WTC11 (cell line): ENCODE results near the gene UBE2N. TPM values are rescaled to one million over a fixed set of nuclear protein-coding genes. Genes with fewer than 3 reads are reported as not detected.

Experiments used
- ATAC-seq: fragments of 200-7000 bp; cut with Tn5 transposase; 2 replicates; pipeline ENCODE4 v1.10.0; 2021; ENCODE audit warnings: mild to moderate bottlenecking, moderate library complexity
- CTCF ChIA-PET: fragments of 300-600 bp; sonication (Branson Sonifier 250); formaldehyde crosslinking; loops from one replicate; lab custom pipeline; 2021; ENCODE audit warnings: antibody characterized with exemption; lab: Charles Lee
- POLR2A ChIA-PET: fragments of 350-600 bp; sonication (Branson Sonifier 250); formaldehyde crosslinking; loops from one replicate; lab custom pipeline; 2021; ENCODE audit warnings: antibody characterized with exemption; lab: Charles Lee
- DNase-seq: peaks from one replicate; pipeline ENCODE4 v3.0.0; 2021; ENCODE audit warnings: low spot score
- H3K27ac Mint-ChIP-seq: 2 replicates; pipeline ENCODE4 v1.8.0; 2021; ENCODE audit warnings: mixed read lengths
- H3K27me3 Mint-ChIP-seq: 2 replicates; pipeline ENCODE4 v1.8.0; 2021; ENCODE audit warnings: low read depth, mild to moderate bottlenecking, moderate library complexity, mixed read lengths
- H3K36me3 Mint-ChIP-seq: 2 replicates; pipeline ENCODE4 v1.8.0; 2021; ENCODE audit warnings: mixed read lengths
- H3K4me1 Mint-ChIP-seq: 2 replicates; pipeline ENCODE4 v1.8.0; 2022; ENCODE audit warnings: mixed read lengths
- H3K4me3 Mint-ChIP-seq: 2 replicates; pipeline ENCODE4 v1.8.0; 2021; ENCODE audit warnings: mild to moderate bottlenecking, moderate library complexity, mixed read lengths
- H3K9me3 Mint-ChIP-seq: 2 replicates; pipeline ENCODE4 v1.8.0; 2021; ENCODE audit warnings: mixed read lengths
- ATF1 ChIP-seq: sonication (generic); formaldehyde crosslinking; IDR thresholded peaks from 2 replicates; pipeline ENCODE4 v1.8.1; 2023; ENCODE audit warnings: mild to moderate bottlenecking, moderate library complexity, missing genetic modification reagents
- ELF4 ChIP-seq: sonication (generic); formaldehyde crosslinking; IDR thresholded peaks from 2 replicates; pipeline ENCODE4 v1.8.1; 2022; ENCODE audit warnings: low read depth, mild to moderate bottlenecking, moderate library complexity, missing genetic modification reagents
- ESRRA ChIP-seq: sonication (generic); formaldehyde crosslinking; IDR thresholded peaks from 2 replicates; pipeline ENCODE4 v1.8.1; 2022; ENCODE audit warnings: mild to moderate bottlenecking, missing genetic modification reagents, borderline replicate concordance
- GABPB1 ChIP-seq: sonication (generic); formaldehyde crosslinking; IDR thresholded peaks from 2 replicates; pipeline ENCODE4 v1.8.1; 2023; ENCODE audit warnings: mild to moderate bottlenecking, missing genetic modification reagents
- GRHL2 ChIP-seq: fragments of 250-450 bp; sonication (Bioruptor Pico); IDR thresholded peaks from 2 replicates; pipeline ENCODE4 v1.8.0; 2022; ENCODE audit warnings: mild to moderate bottlenecking, moderate library complexity; ENCODE audit not compliant: insufficient replicate concordance, severe bottlenecking
- JAZF1 ChIP-seq: fragments of 250-450 bp; sonication (Bioruptor Pico); IDR thresholded peaks from 2 replicates; pipeline ENCODE4 v1.9.0; 2021; ENCODE audit warnings: moderate library complexity, mild to moderate bottlenecking, inconsistent platforms
- KAT7 ChIP-seq: sonication (generic); formaldehyde crosslinking; IDR thresholded peaks from 2 replicates; pipeline ENCODE4 v1.8.1; 2023; ENCODE audit warnings: missing genetic modification reagents, mild to moderate bottlenecking, borderline replicate concordance
- NR3C1 ChIP-seq: sonication (generic); formaldehyde crosslinking; conservative IDR thresholded peaks from 2 replicates; pipeline ENCODE4 v1.8.1; 2023; ENCODE audit warnings: low read depth, mild to moderate bottlenecking, missing genetic modification reagents
- SMAD3 ChIP-seq: sonication (generic); formaldehyde crosslinking; IDR thresholded peaks from 2 replicates; pipeline ENCODE4 v1.8.0; 2022; ENCODE audit warnings: missing genetic modification reagents, mild to moderate bottlenecking, borderline replicate concordance
- TCF7 ChIP-seq: sonication (generic); formaldehyde crosslinking; IDR thresholded peaks from 2 replicates; pipeline ENCODE4 v1.8.0; 2022; ENCODE audit warnings: mild to moderate bottlenecking, low read depth, missing genetic modification reagents, moderate library complexity
- TEAD1 ChIP-seq: sonication (generic); formaldehyde crosslinking; IDR thresholded peaks from 2 replicates; pipeline ENCODE4 v1.8.0; 2022; ENCODE audit warnings: mild to moderate bottlenecking, missing genetic modification reagents
- ZBTB21 ChIP-seq: sonication (generic); formaldehyde crosslinking; IDR thresholded peaks from 2 replicates; pipeline ENCODE4 v1.8.1; 2023; ENCODE audit warnings: mild to moderate bottlenecking, missing genetic modification reagents, borderline replicate concordance
- ZNF219 ChIP-seq: sonication (generic); formaldehyde crosslinking; IDR thresholded peaks from 2 replicates; pipeline ENCODE4 v1.8.0; 2023; ENCODE audit warnings: missing genetic modification reagents, mild to moderate bottlenecking, borderline replicate concordance
- ZNF416 ChIP-seq: fragments of 250-450 bp; sonication (Bioruptor Pico); IDR thresholded peaks from 2 replicates; pipeline ENCODE4 v1.9.0; 2021; ENCODE audit warnings: mild to moderate bottlenecking, inconsistent platforms
- ZNF423 ChIP-seq: fragments of 250-450 bp; sonication (Bioruptor Pico); IDR thresholded peaks from 2 replicates; pipeline ENCODE4 v2.1.2; 2022; ENCODE audit warnings: mild to moderate bottlenecking, moderate library complexity
- total RNA-seq: library from RNA; stranded (reverse); gene quantifications from 3 replicates; pipeline ENCODE4 v1.2.3, GENCODE V29; 2021
- TF ChIP-seq, protein P1 (sequence below): sonication (generic); formaldehyde crosslinking; IDR thresholded peaks from 2 replicates; pipeline ENCODE4 v1.8.0; 2022; ENCODE audit warnings: missing genetic modification reagents
- TF ChIP-seq, protein P2 (sequence below): sonication (generic); formaldehyde crosslinking; IDR thresholded peaks from 2 replicates; pipeline ENCODE4 v1.8.1; 2022; ENCODE audit warnings: mild to moderate bottlenecking, moderate library complexity, missing genetic modification reagents
- TF ChIP-seq, protein P3 (sequence below): sonication (generic); formaldehyde crosslinking; IDR thresholded peaks from 2 replicates; pipeline ENCODE4 v1.8.0; 2022; ENCODE audit warnings: mild to moderate bottlenecking, missing genetic modification reagents
- TF ChIP-seq, protein P4 (sequence below): sonication (generic); formaldehyde crosslinking; IDR thresholded peaks from 2 replicates; pipeline ENCODE4 v1.8.1; 2022; ENCODE audit warnings: mild to moderate bottlenecking, missing genetic modification reagents, moderate library complexity, borderline replicate concordance
- TF ChIP-seq, protein P5 (sequence below): sonication (generic); formaldehyde crosslinking; IDR thresholded peaks from 2 replicates; pipeline ENCODE4 v1.8.1; 2023; ENCODE audit warnings: mild to moderate bottlenecking, missing genetic modification reagents, borderline replicate concordance

The UBE2N gene
- total RNA-seq, 1 experiment from 2014 or later, result 195 TPM

DNA sequence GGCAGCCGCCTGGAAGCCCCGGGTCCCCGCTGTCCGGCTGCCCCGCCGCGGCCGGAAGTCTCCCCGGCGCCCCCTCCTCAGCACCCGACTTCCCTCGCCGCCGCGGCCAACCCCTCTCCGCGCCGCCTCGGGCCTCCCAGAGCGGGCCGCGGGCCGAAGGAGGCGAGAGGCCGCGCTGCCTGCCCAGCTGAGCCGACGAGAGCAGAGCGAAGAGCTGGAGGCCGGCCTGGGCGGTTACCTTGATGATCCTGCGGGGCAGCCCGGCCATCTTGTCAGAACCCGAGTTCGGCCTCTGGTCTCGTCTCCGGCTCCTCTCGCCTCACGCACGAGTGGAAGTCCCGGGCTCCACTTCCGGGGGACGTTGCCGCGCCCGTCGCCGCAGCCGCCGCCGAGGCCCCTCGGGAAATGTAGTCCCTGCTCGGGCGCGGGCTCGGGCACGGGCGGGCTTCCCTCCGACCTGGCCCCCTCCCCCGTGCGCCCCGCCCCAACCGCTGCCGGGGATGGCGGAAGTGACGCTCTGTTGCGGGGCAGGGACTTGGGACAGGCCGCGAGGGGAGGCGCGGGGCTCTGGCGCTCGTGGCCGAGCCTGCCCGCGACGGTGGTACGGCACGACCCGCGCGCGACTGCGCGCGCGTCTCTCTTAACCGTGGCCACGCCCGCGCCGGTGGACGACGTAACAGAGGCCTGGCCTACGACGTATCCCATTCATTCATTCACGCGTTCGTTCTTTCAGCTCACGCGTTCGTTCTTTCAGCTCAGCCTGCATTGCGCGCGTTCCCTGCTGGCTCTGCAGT lies at the start of gene UBE2N (continued):
- TF ChIP-seq ATF1 (CRISPR knock-in tag) (0 out of 2 replicates have a peak, but pooled peaks have one; percentile 68), KAT7 (CRISPR knock-in tag) (peak; percentile 78; the same call in 1 of the 2 replicates), SMAD3 (CRISPR knock-in tag) (0 out of 2 replicates have a peak, but pooled peaks have one; percentile 5), TCF7 (CRISPR knock-in tag) (no peak), TEAD1 (peak; percentile 80), ZNF416 (0 out of 2 replicates have a peak, but pooled peaks have one; percentile 55), NR3C1 (CRISPR knock-in tag) (0 out of 2 replicates have a peak, but pooled peaks have one; percentile 18), ZBTB21 (CRISPR knock-in tag) (peak; percentile 74), GABPB1 (CRISPR knock-in tag) (peak; percentile 45), ESRRA (CRISPR knock-in tag) (peak; percentile 66; the same call in 1 of the 2 replicates), ZNF219 (CRISPR knock-in tag) (0 out of 2 replicates have a peak, but pooled peaks have one; percentile 76)
- TF ChIP-seq, protein P1, sequence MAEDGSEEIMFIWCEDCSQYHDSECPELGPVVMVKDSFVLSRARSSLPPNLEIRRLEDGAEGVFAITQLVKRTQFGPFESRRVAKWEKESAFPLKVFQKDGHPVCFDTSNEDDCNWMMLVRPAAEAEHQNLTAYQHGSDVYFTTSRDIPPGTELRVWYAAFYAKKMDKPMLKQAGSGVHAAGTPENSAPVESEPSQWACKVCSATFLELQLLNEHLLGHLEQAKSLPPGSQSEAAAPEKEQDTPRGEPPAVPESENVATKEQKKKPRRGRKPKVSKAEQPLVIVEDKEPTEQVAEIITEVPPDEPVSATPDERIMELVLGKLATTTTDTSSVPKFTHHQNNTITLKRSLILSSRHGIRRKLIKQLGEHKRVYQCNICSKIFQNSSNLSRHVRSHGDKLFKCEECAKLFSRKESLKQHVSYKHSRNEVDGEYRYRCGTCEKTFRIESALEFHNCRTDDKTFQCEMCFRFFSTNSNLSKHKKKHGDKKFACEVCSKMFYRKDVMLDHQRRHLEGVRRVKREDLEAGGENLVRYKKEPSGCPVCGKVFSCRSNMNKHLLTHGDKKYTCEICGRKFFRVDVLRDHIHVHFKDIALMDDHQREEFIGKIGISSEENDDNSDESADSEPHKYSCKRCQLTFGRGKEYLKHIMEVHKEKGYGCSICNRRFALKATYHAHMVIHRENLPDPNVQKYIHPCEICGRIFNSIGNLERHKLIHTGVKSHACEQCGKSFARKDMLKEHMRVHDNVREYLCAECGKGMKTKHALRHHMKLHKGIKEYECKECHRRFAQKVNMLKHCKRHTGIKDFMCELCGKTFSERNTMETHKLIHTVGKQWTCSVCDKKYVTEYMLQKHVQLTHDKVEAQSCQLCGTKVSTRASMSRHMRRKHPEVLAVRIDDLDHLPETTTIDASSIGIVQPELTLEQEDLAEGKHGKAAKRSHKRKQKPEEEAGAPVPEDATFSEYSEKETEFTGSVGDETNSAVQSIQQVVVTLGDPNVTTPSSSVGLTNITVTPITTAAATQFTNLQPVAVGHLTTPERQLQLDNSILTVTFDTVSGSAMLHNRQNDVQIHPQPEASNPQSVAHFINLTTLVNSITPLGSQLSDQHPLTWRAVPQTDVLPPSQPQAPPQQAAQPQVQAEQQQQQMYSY (CRISPR knock-in tag), result no peak
- TF ChIP-seq, protein P2, sequence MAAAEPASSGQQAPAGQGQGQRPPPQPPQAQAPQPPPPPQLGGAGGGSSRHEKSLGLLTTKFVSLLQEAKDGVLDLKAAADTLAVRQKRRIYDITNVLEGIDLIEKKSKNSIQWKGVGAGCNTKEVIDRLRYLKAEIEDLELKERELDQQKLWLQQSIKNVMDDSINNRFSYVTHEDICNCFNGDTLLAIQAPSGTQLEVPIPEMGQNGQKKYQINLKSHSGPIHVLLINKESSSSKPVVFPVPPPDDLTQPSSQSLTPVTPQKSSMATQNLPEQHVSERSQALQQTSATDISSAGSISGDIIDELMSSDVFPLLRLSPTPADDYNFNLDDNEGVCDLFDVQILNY (CRISPR knock-in tag), result peak; percentile 87
- TF ChIP-seq, protein P3, sequence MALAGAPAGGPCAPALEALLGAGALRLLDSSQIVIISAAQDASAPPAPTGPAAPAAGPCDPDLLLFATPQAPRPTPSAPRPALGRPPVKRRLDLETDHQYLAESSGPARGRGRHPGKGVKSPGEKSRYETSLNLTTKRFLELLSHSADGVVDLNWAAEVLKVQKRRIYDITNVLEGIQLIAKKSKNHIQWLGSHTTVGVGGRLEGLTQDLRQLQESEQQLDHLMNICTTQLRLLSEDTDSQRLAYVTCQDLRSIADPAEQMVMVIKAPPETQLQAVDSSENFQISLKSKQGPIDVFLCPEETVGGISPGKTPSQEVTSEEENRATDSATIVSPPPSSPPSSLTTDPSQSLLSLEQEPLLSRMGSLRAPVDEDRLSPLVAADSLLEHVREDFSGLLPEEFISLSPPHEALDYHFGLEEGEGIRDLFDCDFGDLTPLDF (CRISPR knock-in tag), result peak; percentile 37; the same call in 1 of the 2 replicates
- TF ChIP-seq, all 79 proteins: peak for 27

DNA sequence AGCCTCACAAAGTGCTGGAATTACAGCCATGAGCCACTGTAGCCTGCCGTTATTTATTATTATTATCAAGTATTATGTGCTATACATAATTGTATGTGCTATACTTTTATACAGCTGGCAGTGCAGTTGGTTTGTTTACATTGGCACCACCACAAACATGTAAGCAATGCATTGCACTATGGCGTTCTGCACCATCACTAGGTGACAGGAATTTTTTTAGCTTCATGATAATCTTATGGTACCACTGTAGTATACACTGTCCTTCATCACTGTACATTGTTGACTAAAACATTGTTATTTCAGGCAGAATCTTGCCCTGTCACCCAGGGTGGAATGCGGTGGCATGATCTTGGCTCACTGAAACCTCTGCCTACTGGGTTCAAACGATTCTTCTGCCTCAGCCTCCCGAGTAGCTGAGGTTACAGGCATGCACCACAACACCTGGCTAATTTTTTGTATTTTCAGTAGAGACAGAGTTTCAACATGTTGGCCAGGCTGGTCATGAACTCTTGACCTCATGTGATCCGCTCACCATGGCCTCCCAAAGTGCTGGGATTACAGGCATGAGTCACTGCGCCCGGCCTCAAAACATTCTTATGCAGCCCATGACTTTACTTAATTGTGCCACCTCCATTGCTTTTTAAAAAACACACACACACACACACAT lies 42.7 kb upstream of the UBE2N start:
- TF ChIP-seq ZNF423 (CRISPR knock-in tag), result no peak
- no peak for TF ChIP-seq KAT7 (CRISPR knock-in tag)
- TF ChIP-seq JAZF1 (CRISPR knock-in tag), result no peak
- TF ChIP-seq, protein P4, sequence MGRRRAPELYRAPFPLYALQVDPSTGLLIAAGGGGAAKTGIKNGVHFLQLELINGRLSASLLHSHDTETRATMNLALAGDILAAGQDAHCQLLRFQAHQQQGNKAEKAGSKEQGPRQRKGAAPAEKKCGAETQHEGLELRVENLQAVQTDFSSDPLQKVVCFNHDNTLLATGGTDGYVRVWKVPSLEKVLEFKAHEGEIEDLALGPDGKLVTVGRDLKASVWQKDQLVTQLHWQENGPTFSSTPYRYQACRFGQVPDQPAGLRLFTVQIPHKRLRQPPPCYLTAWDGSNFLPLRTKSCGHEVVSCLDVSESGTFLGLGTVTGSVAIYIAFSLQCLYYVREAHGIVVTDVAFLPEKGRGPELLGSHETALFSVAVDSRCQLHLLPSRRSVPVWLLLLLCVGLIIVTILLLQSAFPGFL (CRISPR knock-in tag), result no peak
- TF ChIP-seq GRHL2 (CRISPR knock-in tag), result no peak
- TF ChIP-seq, protein P5, sequence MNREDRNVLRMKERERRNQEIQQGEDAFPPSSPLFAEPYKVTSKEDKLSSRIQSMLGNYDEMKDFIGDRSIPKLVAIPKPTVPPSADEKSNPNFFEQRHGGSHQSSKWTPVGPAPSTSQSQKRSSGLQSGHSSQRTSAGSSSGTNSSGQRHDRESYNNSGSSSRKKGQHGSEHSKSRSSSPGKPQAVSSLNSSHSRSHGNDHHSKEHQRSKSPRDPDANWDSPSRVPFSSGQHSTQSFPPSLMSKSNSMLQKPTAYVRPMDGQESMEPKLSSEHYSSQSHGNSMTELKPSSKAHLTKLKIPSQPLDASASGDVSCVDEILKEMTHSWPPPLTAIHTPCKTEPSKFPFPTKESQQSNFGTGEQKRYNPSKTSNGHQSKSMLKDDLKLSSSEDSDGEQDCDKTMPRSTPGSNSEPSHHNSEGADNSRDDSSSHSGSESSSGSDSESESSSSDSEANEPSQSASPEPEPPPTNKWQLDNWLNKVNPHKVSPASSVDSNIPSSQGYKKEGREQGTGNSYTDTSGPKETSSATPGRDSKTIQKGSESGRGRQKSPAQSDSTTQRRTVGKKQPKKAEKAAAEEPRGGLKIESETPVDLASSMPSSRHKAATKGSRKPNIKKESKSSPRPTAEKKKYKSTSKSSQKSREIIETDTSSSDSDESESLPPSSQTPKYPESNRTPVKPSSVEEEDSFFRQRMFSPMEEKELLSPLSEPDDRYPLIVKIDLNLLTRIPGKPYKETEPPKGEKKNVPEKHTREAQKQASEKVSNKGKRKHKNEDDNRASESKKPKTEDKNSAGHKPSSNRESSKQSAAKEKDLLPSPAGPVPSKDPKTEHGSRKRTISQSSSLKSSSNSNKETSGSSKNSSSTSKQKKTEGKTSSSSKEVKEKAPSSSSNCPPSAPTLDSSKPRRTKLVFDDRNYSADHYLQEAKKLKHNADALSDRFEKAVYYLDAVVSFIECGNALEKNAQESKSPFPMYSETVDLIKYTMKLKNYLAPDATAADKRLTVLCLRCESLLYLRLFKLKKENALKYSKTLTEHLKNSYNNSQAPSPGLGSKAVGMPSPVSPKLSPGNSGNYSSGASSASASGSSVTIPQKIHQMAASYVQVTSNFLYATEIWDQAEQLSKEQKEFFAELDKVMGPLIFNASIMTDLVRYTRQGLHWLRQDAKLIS (CRISPR knock-in tag), result no peak
- no peak for TF ChIP-seq ELF4 (CRISPR knock-in tag)
- H3K4me3 Mint-ChIP-seq, result no peak overlapping the region
- CTCF ChIA-PET, result interaction anchor here (0.8 to 1.2 kb wide), 2 partner anchors 17 to 65 kb away, joined by 3 read pairs; partner anchors contain the start of gene MRPL42
- no peak for ATAC-seq
- no peak overlapping the region for H3K27ac Mint-ChIP-seq
- no peaks in the 10 kb centered on the region for H3K4me1 Mint-ChIP-seq
- DNase-seq, result no peak
- H3K9me3 Mint-ChIP-seq, result no peaks in the 10 kb centered on the region
- peaks cover 45% of the 10 kb centered on the region for H3K36me3 Mint-ChIP-seq
- H3K27me3 Mint-ChIP-seq, result no peaks in the 10 kb centered on the region
- POLR2A ChIA-PET, result no interaction called here
